Suppressor macrophage treated with lipopolysaccharide for 4 hours (primary cell): Measurements from ENCODE around the gene MYT1.
"Not testable (repeated sequence)": the region's sequence is repeated elsewhere in the genome, so short reads cannot be mapped to it uniquely, and the experiment has no call there.

ENCODE experiments used
- DNase-seq: peaks from one replicate; pipeline ENCODE4 v3.0.0-alpha.2; 2020

The MYT1 gene

DNA sequence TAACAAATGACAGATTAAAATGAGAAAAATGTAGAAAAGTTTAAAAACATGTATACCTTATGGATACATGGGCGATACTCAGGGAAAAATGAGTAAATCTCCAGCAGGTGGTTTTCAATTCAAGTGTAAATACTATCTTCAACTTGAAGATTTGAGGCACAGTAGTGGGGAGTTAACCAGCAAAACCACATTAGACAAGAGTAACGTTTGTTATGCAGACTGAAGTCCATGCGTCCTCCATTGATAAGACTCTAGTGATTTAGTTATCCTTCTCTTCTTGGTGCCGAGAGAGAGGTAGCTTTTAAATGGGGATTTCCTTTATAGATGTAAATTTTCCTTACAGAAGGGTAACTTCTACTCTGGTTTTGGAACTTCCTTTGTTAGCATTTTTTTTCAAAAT lies 119.4 kb downstream of the MYT1 start:
- no peak for DNase-seq

DNA sequence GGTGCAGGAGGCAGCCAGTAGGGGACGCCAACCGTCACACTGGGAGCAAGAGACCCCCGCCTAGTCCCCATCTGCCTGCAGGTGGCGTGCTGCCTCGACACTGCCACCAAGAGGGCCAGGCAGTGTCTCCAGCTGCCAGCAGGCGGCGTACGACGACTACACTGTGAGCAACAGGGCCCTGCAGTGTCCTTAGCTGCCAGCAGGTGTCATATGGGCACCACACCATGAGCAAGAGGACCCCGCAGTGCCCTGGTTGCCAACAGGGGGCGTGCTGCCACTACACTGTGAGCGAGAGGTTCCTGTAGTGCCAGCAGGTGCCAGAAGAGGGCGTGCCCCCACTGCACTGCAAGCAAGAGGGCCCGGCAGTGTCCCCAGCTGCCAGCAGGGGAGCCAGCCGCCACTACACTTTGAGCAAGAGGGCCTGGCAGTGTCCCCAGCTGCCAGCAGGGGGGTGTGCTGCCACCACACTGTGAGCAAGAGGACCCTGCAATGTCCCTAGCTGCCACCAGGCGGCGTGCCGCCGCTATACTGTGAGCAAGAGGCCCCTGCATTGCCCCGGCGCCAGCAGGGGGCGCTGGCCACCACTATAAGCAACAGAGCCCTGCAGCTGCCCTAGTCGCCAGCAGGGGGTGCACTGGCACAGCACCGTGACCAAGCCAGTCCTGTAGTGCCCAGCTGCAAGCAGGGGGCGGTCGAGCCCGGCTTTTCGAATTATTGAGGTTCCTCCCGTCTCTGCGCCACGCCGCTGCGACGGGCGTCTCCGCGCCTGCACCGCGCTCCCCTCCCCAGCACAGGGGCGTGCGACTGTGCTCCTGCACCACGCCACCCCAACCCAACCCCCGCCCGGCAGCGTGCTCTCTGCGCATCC lies 121.6 kb downstream of the MYT1 start:
- DNase-seq, result peak; percentile 76

DNA sequence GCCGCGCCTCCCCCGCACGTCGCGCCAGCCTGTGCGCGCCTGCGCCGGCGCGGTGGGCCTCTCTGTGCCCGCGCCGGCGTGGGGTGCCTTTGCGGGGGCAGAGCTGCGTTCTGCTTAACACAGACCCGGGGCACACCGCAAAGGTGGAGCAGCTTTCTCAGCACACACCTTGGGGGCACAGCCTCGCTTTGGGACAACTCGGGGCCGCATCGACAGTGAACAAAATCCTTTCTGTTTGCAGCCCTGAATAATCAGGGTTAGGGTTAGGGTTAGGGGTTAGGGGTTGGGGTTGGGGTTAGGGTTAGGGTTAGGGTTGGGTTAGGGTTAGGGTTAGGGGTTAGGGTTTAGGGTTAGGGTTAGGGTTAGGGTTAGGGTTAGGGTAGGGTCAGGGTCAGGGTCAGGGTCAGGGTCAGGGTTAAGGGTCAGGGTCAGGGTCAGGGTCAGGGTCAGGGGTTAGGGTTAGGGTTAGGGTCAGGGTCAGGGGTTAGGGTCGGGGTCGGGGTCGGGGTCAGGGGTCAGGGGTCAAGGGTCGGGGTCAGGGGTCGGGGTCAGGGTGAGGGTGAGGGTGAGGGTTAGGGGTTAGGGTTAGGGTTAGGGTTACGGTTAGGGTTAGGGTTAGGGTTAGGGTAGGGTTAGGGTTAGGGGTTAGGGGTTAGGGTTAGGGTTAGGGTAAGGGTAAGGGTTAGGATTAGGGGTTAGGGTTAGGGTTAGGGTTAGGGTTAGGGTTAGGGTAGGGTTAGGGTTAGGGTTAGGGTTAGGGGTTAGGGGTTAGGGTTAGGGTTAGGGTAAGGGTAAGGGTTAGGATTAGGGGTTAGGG lies 122.4 kb downstream of the MYT1 start:
- DNase-seq, result not testable (repeated sequence)

DNA sequence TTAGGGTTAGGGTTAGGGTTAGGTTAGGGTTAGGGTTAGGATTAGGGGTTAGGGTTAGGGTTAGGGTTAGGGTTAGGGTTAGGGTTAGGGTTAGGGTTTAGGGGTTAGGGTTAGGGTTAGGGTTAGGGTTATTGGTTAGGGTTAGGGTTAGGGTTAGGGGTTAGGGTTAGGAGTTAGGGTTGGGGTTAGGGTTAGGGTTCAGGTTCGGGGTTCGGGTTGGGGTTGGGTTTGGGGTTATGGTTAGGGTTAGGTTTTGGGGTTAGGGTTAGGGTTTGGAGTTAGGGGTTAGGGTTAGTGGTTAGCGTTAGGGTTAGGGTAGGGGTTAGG lies 123.0 kb downstream of the MYT1 start:
- DNase-seq, result not testable (repeated sequence)
